HepG2 (cell line): ENCODE data around the gene ADAM29.

Experiments
- JUN ChIP-seq: sonication (generic); formaldehyde crosslinking; IDR thresholded peaks from 2 replicates; pipeline ENCODE4 v1.4.0; 2020; ENCODE audit warnings: mild to moderate bottlenecking, missing genetic modification reagents
- ZNF274 ChIP-seq: sonication (generic); formaldehyde crosslinking; IDR thresholded peaks from 2 replicates; pipeline ENCODE4 v1.5.1; 2020; ENCODE audit warnings: mild to moderate bottlenecking, missing genetic modification reagents
- TF ChIP-seq, protein P1 (sequence below): sonication (generic); formaldehyde crosslinking; IDR thresholded peaks from 2 replicates; pipeline ENCODE4 v1.4.0; 2020; ENCODE audit warnings: missing genetic modification reagents

DNA sequence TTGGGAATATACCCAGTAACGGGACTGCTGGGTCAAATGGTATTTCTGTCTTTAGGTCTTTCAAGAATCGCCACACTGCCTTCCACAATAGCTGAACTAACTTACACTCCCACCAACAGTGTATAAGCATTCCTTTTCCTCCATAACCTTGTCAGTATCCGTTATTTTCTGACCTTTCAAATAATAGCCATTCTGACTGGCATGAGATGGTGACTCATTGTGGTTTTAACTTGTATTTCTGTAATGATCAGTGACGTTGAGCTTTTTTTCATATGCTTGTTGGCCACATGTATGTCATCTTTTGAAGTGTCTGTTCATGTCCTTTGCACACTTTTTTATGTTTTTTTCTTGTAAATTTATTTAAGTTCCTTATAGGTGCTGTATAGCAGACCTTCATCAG, 81.2 kb downstream of the ADAM29 start:
- no peak for TF ChIP-seq ZNF274 (CRISPR knock-in tag)
- TF ChIP-seq JUN (CRISPR knock-in tag): no peak
- TF ChIP-seq, protein P1, sequence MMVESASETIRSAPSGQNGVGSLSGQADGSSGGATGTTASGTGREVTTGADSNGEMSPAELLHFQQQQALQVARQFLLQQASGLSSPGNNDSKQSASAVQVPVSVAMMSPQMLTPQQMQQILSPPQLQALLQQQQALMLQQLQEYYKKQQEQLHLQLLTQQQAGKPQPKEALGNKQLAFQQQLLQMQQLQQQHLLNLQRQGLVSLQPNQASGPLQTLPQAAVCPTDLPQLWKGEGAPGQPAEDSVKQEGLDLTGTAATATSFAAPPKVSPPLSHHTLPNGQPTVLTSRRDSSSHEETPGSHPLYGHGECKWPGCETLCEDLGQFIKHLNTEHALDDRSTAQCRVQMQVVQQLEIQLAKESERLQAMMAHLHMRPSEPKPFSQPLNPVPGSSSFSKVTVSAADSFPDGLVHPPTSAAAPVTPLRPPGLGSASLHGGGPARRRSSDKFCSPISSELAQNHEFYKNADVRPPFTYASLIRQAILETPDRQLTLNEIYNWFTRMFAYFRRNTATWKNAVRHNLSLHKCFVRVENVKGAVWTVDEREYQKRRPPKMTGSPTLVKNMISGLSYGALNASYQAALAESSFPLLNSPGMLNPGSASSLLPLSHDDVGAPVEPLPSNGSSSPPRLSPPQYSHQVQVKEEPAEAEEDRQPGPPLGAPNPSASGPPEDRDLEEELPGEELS: no peak
